Smooth muscle cell of the brain vasculature (primary cell): ENCODE measurements around the gene IGSF9.

ENCODE experiments used
- DNase-seq: peaks from one replicate; pipeline ENCODE4 v3.0.0-alpha.2; 2012; ENCODE audit warnings: low read depth, low spot score

IGSF9 gene

GRCh38 chr1:159945483-159946241, at the start of gene IGSF9:
TSS of gene IGSF9 (minus strand) at chr1:159945613. CDS start at chr1:159943454, 2,159 bp downstream.
- DNase-seq: peak; percentile 12

GRCh38 chr1:159994896-159995295, 49.5 kb upstream of the IGSF9 start:
- DNase-seq: no peak

- DNase-seq: no peak
These were observed 48.5 kb upstream of the IGSF9 start for GRCh38 chr1:159993911-159994310.

- no peak for DNase-seq
These were observed 46.7 kb upstream of the IGSF9 start for GRCh38 chr1:159992161-159992560.

GRCh38 chr1:159991513-159991912, 46.1 kb upstream of the IGSF9 start:
- DNase-seq: no peak

- DNase-seq: no peak
These were observed 44.6 kb upstream of the IGSF9 start for GRCh38 chr1:159990005-159990404.

GRCh38 chr1:159989581-159989980, 44.2 kb upstream of the IGSF9 start:
- DNase-seq: no peak

- DNase-seq: no peak
These were observed 42.6 kb upstream of the IGSF9 start for GRCh38 chr1:159988006-159988405.

GRCh38 chr1:159987186-159987585, 41.8 kb upstream of the IGSF9 start:
- DNase-seq: no peak

GRCh38 chr1:159986531-159986930, 41.1 kb upstream of the IGSF9 start:
- no peak for DNase-seq

GRCh38 chr1:159986093-159986492, 40.7 kb upstream of the IGSF9 start:
- no peak for DNase-seq

- no peak for DNase-seq
These were observed 40.1 kb upstream of the IGSF9 start for GRCh38 chr1:159985473-159985872.

GRCh38 chr1:159983681-159984080, 38.3 kb upstream of the IGSF9 start:
- DNase-seq: no peak

GRCh38 chr1:159982280-159982679, 36.9 kb upstream of the IGSF9 start:
- DNase-seq: no peak

GRCh38 chr1:159981351-159982055, 36.1 kb upstream of the IGSF9 start:
- DNase-seq: no peak

GRCh38 chr1:159980786-159981185, 35.4 kb upstream of the IGSF9 start:
- no peak for DNase-seq

GRCh38 chr1:159980076-159980475, 34.7 kb upstream of the IGSF9 start:
- DNase-seq: no peak

GRCh38 chr1:159979257-159979656, 33.8 kb upstream of the IGSF9 start:
- DNase-seq: no peak

GRCh38 chr1:159978107-159978398, 32.6 kb upstream of the IGSF9 start:
- DNase-seq: no peak

- DNase-seq: no peak
These were observed 32.1 kb upstream of the IGSF9 start for GRCh38 chr1:159977364-159978106.

GRCh38 chr1:159974350-159974965, 29.0 kb upstream of the IGSF9 start:
- DNase-seq: no peak

- DNase-seq: no peak
These were observed 28.0 kb upstream of the IGSF9 start for GRCh38 chr1:159973350-159973940.
